Vagina (tissue), 2 donors: Measurements from ENCODE around the gene SPAG9.

ENCODE experiments used
- CTCF ChIP-seq, 3 experiments: fragments of 450-650 bp in 2 of 3; fragments of 200-600 bp in 1 of 3; sonication (generic) in 1 of 3; IDR thresholded peaks; one replicate each; pipeline ENCODE4 v1.5.1; 2017 to 2019; ENCODE audit warnings: antibody characterized with exemption in 3 of 3, mild to moderate bottlenecking in 2 of 3, moderate library complexity in 2 of 3
- POLR2AphosphoS5 ChIP-seq, 2 donors: sonication (generic); formaldehyde crosslinking; IDR thresholded peaks; one replicate each; pipeline ENCODE4 v1.9.0; 2017; ENCODE audit warnings: antibody characterized with exemption in 2 of 2, mild to moderate bottlenecking in 2 of 2, low read depth in 1 of 2; ENCODE audit not compliant: insufficient read depth in 1 of 2

- TF ChIP-seq CTCF (IDR thresholded peaks at IDR 0.05): no peak
- TF ChIP-seq POLR2AphosphoS5 (IDR thresholded peaks at IDR 0.05; ENCODE audit: insufficient read depth in 1 of 2, low read depth in 1 of 2): no peak
Observed at GRCh38 chr17:50995668-50996067, 125.0 kb downstream of the SPAG9 start.
